HEK293T (cell line): ENCODE results near the gene CD48.

Source experiments
- ARNT ChIP-seq: fragments of 450-650 bp; IDR thresholded peaks from 2 replicates; pipeline ENCODE4 v1.6.1; 2017; ENCODE audit warnings: mild to moderate bottlenecking
- BHLHE40 ChIP-seq: fragments of 450-650 bp; IDR thresholded peaks from 2 replicates; pipeline ENCODE4 v1.6.1; 2016; ENCODE audit warnings: mild to moderate bottlenecking, moderate library complexity, borderline replicate concordance
- CTBP1 ChIP-seq: fragments of 450-650 bp; IDR thresholded peaks from 2 replicates; pipeline ENCODE4 v1.6.1; 2016; ENCODE audit warnings: borderline replicate concordance
- ELF4 ChIP-seq: fragments of 450-650 bp; IDR thresholded peaks from 2 replicates; pipeline ENCODE4 v1.6.1; 2017; ENCODE audit warnings: antibody characterized with exemption
- FOXM1 ChIP-seq: fragments of 450-650 bp; IDR thresholded peaks from 2 replicates; pipeline ENCODE4 v1.6.1; 2017; ENCODE audit warnings: mild to moderate bottlenecking, borderline replicate concordance
- ZNF384 ChIP-seq: fragments of 450-650 bp; IDR thresholded peaks from 2 replicates; pipeline ENCODE4 v1.6.1; 2016

- TF ChIP-seq FOXM1 (no peak), ARNT (no peak), CTBP1 (no peak), ZNF384 (no peak), BHLHE40 (no peak), ELF4 (no peak)
Observed at GRCh38 chr1:160720356-160721085, 8.9 kb upstream of the CD48 start.
